ENCODE data around the gene ACY1.
"Not testable (repeated sequence)": the region's sequence is repeated elsewhere in the genome, so short reads cannot be mapped to it uniquely, and the experiment has no call there.

The ACY1 gene

DNA sequence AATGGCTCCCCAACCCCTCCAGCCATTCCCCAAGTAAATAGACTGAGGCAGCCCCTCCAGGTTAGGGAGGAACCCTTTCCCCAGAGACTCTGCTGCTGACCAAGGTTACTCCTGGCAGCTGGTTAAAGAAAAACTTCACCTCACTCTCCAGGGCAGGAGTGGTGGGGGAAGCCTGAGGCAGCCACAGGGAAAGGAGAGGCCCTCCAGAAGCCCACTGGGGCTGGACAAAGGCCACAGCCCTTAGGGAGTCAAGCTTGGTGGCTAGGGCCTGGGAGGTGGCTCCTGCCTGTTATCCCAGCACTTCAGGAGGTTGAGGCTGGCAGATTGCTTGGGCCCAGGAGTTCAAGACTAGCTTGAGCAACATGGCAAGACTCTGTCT is 923 bp downstream of the ACY1 start:
- no peak for DNase-seq

DNA sequence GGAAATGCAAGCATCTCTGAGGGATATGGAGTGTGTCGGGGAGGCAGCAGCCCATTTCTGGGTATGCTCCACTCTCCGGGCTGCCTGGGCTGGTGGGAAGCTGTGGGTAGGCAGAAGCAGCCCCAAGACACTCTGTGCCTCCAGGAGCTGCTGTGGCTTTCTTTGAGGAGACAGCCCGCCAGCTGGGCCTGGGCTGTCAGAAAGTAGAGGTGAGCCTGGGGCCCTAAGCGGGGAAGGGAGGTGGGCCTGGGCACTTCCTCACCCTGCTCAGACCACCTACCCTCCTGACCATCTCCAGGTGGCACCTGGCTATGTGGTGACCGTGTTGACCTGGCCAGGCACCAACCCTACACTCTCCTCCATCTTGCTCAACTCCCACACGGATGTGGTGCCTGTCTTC is 1.7 kb downstream of the ACY1 start:
- no peak for DNase-seq

DNA sequence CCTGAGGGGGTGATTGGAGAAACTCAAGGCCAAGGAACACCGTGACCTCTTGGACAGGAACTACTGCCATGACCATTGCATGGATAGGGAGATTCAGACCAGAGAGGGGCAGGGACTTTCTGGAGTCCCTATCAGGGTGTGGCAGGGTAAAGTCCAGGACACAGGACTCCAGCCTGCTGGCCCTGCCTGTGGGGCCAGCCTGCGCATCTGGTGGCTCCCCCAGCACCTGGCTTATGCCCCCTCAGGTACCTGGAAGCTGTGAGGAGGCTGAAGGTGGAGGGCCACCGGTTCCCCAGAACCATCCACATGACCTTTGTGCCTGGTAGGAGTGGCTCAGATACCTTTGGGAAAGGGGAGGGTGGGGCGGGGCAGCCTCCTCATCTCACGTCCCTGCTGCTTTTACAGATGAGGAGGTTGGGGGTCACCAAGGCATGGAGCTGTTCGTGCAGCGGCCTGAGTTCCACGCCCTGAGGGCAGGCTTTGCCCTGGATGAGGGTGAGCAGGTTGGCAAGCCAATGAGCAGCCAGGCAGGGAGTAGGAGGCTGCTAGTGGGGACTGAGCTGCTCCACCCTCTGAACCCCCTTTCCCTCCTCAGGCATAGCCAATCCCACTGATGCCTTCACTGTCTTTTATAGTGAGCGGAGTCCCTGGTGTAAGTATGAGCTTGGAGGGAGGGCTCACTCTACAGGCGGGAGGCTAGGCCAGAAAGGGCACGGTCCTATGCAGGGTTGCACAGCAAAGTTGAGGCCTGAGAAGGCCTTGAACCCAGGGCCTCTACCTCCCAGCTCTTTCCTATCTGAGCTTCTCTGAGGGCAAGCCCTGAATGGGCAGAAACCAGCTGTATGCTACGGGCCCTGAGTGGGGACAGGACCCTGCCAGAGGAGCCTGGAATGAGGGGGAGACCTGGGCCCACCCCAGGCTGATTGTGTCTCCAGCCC is 2.9 kb downstream of the ACY1 start:
- no peak for DNase-seq

GRCh38 chr3:51987568-51987967 is 4.2 kb downstream of the ACY1 start:
- DNase-seq: no peak

GRCh38 chr3:51988286-51989146 is 5.2 kb downstream of the ACY1 start:
- no peak for DNase-seq

- not testable (repeated sequence) for DNase-seq
Observed at GRCh38 chr3:51990501-51990971, 7.2 kb downstream of the ACY1 start.

DNA sequence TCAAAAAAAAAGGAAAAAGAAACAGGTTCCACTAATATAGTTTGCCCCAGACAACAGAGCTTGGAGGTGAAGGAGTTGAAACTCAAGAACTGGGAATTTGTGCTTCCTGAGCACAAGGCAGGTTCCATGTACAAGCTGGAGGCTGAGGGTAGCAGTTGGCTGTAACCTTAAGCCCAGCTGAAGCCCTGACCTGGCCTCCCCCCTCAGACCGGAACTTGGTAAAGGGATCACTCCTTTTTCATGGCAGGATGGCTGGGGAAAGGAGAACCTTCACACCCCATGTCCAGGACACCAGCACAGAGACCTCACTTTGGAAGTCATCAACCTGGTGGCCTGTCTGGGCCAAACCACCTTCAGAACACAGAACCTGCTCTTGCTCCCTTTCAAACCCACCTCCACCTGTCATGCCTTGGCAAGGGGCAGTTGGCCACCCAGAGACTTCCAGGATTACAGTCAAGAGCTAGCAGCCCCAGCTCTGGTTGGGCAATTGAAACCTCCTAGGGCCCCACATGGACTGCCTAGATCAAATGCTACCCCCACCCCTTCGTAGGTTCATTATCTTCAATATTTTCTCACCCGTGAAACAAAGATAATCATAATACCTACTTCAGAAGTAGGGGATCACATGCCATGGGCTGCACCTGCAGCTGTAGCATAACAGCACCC is 8.8 kb downstream of the ACY1 start:
- DNase-seq: no peak

- not testable (repeated sequence) for DNase-seq
Observed at GRCh38 chr3:51993657-51994056, 10.3 kb downstream of the ACY1 start.

GRCh38 chr3:51994530-51994929 is 11.2 kb downstream of the ACY1 start:
- DNase-seq: no peak

- peak; percentile 96 for DNase-seq
Observed at GRCh38 chr3:51995346-51996163, 12.2 kb downstream of the ACY1 start, which contains the start of gene RPL29. Gene RPL29, minus strand, starts transcription at chr3:51995895. Its CDS starts 434 bp downstream, at chr3:51995461.

DNA sequence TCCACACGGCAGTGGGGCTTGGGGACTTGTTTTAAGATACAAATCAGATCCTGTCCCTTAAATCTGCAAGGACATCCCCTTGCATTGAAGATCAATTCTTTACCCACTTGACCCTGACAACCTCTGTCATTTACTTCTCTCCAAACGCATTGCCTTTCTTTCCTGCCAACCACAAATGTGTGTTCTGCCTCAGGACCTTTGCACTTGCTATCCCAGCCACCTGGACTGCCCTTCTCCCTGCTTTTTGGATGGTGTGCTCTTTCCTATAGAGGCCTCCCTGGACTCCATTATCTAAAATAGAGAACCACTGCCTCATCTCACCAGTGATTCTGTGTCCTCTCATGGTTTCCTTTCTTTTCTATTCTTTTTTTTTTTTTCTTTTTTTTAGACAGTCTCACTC is 13.8 kb downstream of the ACY1 start:
- DNase-seq: no peak

- DNase-seq: no peak
Observed at GRCh38 chr3:51997935-51998596, 14.7 kb downstream of the ACY1 start.

DNA sequence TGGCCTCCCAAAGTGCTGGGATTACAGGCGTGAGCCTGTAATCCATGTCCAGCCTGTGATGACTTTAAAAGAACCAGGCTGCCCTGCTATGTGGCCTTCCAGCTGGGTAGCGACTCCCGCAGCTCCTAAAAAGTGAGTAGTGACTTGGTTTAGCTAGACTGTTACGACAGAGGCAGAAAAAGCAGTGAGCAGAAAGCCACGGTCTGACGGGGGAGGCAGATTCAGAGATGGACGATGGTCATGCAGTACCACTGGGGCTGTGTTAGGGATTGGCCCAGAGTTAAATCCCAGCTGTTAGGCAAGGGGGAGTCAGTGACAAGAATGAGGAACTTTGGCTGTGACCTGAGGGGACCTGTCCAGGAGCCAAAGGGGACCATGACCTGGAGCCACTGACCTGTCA is 15.4 kb downstream of the ACY1 start:
- no peak for DNase-seq

DNA sequence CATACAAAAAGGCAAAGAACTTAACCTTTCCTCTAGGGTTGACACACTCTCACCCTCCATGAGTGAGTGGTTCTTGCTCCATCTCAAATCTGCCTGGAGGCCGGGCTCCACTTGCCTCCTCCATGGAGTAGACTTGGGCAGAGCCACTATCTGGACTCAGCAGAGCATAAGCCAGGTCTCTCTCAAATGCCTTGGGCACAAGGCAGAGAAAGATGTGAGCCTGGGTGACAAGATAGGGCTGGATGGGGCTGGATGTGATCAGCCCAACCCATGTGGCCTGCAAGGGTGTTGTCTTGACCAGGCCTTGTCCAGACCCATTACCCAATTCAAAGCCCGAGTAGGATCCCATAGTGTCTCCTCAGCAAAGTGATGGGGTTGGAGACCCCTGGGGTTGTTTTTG is 16.5 kb downstream of the ACY1 start:
- DNase-seq: no peak

DNA sequence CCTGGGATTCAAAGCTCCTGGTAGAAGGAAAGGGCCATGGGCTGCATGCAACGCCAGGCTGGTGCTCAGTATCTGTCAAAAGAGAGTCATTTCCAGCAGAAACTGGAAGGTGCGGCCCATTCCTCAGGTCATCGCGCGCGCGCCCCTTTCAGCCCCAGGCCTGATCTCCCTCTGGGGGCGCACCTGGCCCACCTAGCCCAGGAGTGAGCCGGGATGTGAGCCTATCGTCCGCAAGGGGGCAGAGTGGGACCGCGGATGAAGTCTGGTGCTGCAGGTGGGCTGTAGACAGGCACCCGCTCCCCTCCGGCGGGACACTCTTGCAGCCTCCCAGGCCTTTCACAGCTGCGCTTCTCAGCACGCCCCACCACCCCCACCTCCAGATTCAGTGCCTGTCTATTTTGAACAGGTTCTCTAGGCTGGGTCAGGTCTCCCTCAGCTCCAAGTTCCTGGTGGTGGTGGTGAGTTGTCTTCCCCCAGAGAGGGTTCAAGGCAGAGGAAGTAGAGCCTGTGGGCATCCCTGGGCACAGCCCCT is 18.2 kb downstream of the ACY1 start:
- peak; percentile 87 for DNase-seq

DNA sequence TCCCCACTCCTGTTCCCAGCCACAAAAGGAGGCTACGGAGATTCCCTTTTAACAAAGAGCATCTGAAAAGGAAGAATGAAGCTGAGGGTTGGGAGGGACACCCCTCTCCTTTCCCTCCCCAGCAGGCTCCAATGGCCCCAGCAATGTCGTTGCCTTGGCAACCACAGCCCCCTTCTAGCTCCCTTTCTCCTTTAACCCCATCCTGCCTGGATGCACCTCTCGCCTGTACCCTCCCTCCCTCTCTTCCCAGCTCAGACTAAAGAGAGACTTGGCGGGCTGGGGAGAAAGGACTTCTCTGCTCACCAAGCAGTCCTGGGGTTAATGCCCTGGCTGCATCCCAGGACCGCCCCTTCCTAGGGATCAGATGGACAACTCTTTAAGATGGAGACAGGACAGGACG is 19.4 kb downstream of the ACY1 start:
- DNase-seq: no peak

- peak; percentile 84 for DNase-seq
Observed at GRCh38 chr3:52004163-52004787, 20.9 kb downstream of the ACY1 start.

- no peak for DNase-seq
Observed at GRCh38 chr3:52004906-52005395, 21.6 kb downstream of the ACY1 start.

DNA sequence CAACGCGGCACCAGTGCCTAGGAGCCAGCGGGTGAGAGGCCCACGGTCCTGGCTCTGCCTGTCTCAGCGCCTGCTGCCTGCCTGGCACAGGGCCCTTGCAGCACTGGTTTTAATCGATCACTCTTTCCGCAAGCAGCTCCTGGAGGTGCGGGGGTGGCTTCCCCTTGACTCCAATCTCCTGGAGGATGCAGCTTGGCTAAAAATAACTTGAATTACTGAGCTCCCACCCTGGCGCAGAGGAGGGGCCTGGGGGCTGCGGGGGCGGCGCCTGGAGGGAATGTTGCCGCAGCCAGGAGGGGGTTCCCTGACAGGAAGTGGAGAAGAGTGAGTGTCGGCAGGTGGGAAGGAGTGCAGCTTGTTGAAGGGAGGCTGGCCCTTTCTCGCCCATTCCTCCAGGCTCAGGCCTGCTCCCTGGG is 22.2 kb downstream of the ACY1 start:
- peak; percentile 83 for DNase-seq

DNA sequence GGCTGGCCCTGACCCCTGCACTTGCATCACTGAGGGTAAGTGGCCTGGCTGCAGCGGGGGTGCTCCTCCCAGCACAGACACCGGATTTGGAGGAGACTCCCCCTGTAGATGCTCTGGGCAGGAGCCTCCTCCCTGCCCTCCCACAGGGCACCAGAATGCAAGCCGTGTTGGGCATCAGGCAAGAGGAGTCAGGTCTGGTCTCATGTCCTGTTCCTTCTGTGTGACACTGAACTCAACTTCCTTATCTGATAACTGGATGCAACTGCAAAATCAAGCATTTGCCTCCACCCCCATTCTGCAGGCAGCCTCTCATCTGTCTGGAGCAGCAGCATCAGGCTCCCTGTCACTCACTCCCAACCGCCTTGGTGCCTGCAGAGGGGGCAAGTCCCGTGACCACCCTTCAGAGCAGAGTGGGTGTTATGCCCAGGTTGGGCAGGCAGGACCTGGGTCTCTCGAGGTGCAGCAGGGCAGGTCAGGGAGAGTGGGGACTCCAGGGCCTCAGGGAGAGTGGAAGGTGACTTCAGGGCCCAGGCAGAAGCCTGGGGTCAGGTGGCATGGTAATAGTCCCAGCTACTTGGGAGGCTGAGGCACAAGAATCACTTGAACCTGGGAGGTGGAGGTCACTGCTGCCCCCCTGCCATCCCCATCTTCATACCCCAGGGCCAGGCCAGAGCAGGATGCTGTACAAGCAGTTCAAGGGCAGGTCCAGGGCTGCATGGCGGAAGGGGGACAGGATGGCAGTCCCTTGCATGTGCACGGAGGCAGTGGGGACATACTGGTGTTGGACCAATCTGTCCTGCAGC is 22.9 kb downstream of the ACY1 start:
- DNase-seq: no peak
